ENCODE measurements around the gene CDYL2.

- TF ChIP-seq EZH2 (IDR thresholded peaks at IDR 0.05): no peak
- no peak for TF ChIP-seq POLR2AphosphoS5 (IDR thresholded peaks at IDR 0.05; ENCODE audit: borderline replicate concordance, low read depth, low read length)
Measured at GRCh38 chr16:80683646-80684045, 120.8 kb downstream of the CDYL2 start.
